ENCODE results near the gene POLR2F.

- TF ChIP-seq MYBL2 (IDR thresholded peaks at IDR 0.05; ENCODE audit: low read depth): no peak
- TF ChIP-seq MYBL2 (CRISPR knock-in tag; IDR thresholded peaks at IDR 0.05; ENCODE audit: borderline replicate concordance): no peak
- no peak for TF ChIP-seq TEAD1 (CRISPR knock-in tag; IDR thresholded peaks at IDR 0.05)
- TF ChIP-seq HDAC6 (IDR thresholded peaks at IDR 0.05; ENCODE audit: low read depth, low read length): no peak
- TF ChIP-seq POU5F1 (IDR thresholded peaks at IDR 0.05; ENCODE audit: borderline replicate concordance, low read depth, low read length, partially characterized antibody): no peak
- no peak for TF ChIP-seq POLR2AphosphoS5 (IDR thresholded peaks at IDR 0.05; ENCODE audit: control insufficient read depth, insufficient read depth, low read depth, low read length)
- TF ChIP-seq POLR2A (conservative IDR thresholded peaks at IDR 0.05): no peak
- TF ChIP-seq SRF (CRISPR knock-in tag; IDR thresholded peaks at IDR 0.05): no peak
- no peak for TF ChIP-seq MTA3 (IDR thresholded peaks at IDR 0.05; ENCODE audit: borderline replicate concordance)
- no peak for TF ChIP-seq PCBP1 (IDR thresholded peaks at IDR 0.05; ENCODE audit: low read depth, low read length, poor library complexity, severe bottlenecking)
- TF ChIP-seq SMAD1 (IDR thresholded peaks at IDR 0.05; ENCODE audit: low read depth, low read length, partially characterized antibody): no peak
- TF ChIP-seq, protein P1, sequence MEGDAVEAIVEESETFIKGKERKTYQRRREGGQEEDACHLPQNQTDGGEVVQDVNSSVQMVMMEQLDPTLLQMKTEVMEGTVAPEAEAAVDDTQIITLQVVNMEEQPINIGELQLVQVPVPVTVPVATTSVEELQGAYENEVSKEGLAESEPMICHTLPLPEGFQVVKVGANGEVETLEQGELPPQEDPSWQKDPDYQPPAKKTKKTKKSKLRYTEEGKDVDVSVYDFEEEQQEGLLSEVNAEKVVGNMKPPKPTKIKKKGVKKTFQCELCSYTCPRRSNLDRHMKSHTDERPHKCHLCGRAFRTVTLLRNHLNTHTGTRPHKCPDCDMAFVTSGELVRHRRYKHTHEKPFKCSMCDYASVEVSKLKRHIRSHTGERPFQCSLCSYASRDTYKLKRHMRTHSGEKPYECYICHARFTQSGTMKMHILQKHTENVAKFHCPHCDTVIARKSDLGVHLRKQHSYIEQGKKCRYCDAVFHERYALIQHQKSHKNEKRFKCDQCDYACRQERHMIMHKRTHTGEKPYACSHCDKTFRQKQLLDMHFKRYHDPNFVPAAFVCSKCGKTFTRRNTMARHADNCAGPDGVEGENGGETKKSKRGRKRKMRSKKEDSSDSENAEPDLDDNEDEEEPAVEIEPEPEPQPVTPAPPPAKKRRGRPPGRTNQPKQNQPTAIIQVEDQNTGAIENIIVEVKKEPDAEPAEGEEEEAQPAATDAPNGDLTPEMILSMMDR (IDR thresholded peaks at IDR 0.05 in 2 of 3, conservative IDR thresholded peaks at IDR 0.05 in 1 of 3; ENCODE audit: insufficient read depth in 2 of 3, low read depth in 1 of 3, low read length in 3 of 3): no peak
- no peak for TF ChIP-seq ZNF282 (CRISPR knock-in tag; IDR thresholded peaks at IDR 0.05)
- no peak for TF ChIP-seq RNF2 (IDR thresholded peaks at IDR 0.05)
- TF ChIP-seq ATF3 (IDR thresholded peaks at IDR 0.05): no peak
- no peak for TF ChIP-seq ATF3 (CRISPR knock-in tag; conservative IDR thresholded peaks at IDR 0.05)
Observed at GRCh38 chr22:38017272-38017920, 63.9 kb downstream of the POLR2F start.
